Stimulated activated CD4-positive, alpha-beta T cell treated with anti-CD3 and anti-CD28 coated beads, Interleukin-1b, Interleukin-23, amount 100 ng/mL, for 48 hours (primary cell): Measurements from ENCODE around the gene MGAT1.

Experiments
- DNase-seq: peaks from one replicate; pipeline ENCODE4 v3.0.0-alpha.2; 2020

Gene MGAT1

DNA sequence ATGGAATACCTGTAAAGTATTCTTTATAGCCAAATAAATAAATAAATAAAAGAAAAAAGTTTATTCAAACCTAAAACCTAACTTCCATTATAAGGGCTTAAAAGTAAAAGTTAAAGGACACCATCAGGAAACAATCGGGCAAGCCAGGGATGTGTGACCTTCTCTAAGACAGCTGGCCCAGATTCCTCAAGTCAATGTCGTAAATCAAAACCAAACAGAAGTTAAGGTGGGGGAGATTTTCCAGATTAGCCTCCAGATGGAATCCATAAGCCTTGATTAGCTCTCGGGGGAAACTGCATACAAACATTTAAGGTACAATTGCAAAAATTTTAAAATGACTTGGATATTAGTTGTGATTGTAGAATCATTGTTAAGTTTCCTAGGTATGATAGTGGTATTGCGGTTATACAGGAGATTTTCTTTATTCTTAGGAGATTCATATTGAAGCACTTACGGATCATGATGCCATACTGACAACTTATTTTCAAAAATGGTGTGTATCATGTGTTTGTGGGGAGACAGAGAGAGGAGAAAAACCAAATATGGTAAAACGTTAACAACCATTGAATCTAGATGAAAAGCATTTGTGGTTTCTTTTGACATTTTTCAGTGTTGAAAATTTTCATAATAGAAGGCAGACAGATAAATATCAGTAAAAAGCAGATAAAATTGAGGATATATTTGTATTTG is 21.5 kb upstream of the MGAT1 start:
- DNase-seq, result no peak

DNA sequence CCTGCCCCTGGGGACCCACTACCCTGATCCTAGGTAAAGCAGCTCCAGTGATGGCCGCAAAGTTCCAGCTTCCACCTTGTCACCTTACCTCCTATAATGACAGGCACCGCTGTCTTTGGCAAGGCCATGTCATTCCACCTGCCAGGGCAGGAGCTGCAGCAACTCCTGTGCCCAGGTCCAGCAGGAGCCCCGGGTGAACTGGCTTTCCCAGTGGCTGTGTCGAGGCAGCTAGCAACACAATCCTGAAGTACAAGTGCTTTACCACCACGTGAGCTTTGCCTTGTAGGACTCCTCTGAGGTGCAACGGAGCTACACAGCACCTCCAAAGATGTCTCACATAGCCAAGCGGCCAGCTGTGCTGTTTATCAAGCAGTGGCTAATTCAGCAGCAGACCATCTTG is 20.7 kb upstream of the MGAT1 start:
- DNase-seq, result no peak

DNA sequence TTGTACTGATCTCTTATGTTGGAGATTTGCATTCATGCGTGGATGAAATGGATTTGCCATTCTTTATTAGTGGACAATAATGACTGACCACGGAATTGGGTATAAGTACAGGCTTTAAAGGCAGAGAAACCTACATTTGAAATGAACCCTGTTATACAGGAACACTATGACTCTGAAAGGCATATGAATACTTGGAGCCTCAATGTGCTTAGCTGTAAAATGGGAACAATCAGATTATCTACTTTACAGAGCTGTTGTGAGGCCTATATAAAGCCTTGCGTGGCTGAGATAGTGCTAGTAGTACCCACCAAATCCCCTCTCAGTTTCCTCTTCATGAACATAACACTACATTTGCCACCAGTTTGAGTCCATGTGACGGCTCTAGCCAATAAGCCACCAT is 18.9 kb upstream of the MGAT1 start:
- no peak for DNase-seq

DNA sequence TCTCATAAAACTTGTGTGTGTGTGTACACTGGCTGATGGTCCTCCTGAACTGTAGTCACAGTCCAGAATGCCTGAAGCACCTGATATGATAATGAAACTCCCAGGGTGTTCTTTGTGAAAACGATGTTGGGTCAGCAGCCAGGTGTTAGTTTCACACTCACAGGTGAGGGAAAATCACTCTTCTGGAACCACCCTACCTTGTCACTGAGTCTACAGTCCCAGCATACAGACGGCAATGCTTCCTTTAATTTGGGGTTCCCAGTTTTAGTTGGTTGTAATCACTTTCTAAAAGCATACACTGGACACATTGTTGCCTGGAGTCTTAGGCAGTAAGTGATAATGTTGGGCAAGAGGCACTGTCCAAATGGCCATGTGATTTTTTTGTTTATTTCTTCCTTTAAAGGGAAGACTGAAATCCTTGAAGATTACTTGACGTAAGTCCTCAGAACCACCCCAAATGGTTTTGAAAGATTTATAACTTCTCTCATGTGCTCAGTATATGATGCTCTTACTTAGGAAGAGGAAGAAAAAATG is 18.2 kb upstream of the MGAT1 start:
- DNase-seq, result no peak

DNA sequence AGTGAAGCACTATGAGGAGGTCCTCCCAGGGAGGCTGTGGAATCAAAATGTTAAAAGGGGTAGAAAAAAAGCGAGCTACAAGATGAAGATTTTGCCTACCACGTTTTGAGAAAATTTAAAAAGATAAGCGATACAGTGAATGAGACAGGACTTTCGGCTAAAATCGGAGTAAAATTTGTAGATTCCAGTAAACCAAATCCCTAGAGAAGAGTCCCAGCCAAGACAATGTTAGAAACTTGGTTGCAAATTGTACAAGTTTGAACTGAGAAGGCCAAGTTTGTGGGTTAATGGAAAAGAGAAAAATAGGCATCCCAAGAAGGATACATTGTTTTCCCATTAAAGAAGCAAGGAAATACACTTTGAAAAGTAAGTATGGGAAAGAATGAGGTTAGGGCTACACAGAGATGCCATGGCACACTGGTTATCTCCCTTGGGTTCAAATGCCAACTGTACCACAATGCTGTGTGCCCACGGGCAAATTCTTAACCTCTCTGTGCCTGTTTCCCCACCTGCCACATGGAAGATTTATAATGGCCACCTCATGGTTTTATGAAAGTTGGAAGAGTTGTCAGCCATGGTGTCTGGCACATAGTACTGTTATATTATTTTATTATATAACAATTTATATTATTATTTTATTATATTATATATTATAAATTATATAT is 16.2 kb upstream of the MGAT1 start:
- DNase-seq, result no peak

DNA sequence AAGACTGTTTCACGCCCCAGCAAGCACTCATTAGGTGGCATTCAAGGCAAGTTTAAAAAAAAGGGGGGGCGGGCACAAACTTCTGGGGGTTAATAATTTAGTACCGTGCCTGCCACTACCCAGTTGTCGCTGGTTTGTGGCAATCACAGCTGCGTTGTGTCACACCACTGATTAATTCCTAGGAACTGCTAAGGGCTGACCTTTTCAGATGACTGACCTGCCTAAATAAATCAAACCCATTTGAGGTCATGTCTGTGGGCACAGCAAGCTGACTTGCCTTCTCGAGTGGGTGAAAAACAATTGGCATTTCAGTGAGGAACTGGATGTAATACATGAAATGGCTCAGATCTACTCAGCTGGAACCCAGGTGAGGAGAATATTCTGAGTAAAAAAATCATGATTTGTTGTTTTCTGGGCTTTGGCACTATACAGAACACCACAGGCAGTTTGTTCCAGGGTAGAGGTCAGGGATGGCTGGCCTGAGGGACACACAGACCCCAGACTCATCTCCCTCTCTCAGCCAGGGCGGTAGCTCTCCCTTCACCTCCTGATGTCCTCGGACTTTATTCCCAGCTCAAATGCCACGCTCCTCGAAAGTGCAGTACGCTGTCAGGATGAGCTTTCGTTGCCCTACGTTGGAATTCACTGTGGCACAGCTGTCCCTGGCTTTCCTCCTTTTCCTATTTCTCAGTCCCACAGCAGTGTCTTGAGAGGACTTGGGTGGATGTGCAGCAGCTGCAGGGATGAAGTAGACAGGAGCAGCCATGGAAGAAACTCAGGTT is 15.5 kb upstream of the MGAT1 start:
- no peak for DNase-seq

DNA sequence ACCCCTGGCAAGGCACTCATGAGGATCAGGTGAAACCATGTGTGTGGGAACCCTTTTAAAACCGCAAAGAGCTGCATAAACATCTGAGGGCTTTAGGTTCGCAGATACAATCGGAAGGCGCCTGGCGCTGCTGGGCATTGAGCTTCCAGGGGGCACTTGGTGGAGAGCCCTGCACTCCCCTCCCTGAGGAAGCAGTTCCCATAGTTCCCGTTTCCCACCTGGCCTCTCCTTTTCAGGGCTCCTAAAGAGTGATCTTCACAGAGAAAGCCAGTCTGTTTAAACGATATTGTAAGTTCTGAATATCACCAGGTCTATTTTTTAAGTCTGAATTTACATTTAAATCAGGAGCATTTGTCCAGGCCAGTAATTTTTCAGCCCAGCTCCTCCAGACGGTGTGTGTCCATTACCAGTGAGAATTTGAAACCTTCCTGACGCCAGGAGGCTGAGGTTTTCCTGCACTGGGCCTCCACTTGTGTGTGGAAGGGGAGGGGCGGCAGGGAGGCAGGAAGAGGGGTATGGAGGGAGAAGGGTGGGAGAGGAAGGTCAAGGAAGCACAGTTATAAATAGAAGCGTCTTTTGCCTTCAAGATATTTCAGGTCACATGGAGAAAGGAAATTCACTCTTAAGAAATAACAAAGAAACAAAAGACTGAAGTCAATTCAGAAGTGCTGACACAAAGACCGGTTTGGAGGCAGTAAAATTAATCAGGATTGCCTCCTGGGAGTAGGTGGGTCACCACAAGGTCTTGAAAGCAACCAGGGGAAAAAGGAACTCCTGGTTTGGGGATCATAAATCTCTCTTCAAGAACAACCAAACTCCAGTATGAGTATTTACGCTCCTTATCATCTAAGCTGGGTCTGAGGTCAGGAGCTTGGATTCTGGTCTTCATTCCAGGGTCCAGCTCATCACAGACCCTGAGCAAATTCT is 14.3 kb upstream of the MGAT1 start:
- no peak for DNase-seq

DNA sequence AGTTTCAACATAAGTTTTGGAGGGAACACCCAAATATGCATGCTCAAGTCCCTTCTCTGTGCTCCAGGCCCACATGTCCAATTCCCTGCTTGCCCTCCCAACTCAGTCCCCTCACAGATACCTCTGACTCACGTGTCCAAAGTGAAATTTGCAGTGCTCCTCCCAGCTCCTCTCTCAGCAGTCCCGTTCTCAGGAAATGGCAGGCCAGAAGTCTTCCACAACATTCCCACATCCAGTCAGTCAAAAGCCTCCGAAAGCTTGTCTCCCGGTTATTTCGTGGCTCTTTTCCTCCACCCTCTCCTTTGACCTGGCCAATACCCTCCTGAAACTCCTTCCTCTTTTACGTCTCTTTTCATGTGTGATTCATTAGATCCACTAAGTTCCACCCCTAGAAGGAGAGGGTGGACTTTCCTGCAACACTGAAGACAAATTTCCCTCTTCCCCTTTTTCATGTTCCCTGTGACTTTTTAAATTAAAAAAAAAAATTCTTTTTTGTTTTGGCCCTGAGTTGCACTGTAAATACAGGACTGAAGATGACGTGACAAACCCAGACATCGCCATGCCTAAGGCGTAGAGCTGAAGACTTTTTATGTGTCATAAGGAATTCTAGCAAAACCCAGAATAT is 12.8 kb upstream of the MGAT1 start:
- no peak for DNase-seq

DNA sequence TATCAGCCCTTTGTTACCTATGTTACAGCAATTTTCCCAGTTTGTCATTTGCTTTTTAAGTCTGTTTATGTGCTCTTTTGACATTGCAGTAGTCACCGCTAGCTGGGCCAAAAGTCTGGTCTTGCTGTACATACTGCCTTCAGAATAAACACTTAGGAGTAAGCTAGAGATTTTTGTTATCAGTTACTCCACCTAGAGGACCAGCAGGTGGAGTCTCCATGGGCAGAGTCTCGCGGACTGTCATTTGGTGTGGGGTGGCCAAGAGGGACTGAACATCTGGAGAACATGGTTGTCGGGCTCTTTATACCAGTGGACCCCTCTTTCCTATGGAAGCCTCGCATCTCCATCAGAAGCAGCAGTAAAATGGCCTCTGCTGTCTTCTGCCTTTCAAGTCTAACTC is 10.8 kb upstream of the MGAT1 start:
- no peak for DNase-seq

DNA sequence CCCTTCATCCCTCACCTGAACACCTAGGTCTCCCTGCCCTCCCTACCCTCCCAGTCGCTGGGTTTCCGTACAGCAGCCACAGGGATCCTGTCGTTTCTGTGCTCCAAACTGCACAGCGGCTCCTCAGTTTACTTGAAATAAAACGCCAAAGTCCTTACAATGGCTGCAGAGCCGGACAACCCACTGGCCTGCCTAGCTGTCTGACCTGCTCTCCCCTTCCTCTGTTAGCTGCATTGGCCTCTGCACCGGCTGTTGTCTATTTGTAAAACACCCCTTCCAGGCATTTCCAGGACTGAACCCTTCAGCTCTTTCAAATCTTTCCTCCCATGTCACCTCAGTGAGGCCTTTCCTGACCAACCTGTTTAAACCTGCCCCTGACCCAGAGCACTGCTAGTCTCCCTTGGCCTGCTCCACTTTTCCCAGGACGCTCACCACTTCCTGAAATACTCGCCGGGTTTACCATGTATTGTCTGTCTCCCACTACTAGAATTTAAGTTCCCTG is 9.1 kb upstream of the MGAT1 start:
- no peak for DNase-seq

DNA sequence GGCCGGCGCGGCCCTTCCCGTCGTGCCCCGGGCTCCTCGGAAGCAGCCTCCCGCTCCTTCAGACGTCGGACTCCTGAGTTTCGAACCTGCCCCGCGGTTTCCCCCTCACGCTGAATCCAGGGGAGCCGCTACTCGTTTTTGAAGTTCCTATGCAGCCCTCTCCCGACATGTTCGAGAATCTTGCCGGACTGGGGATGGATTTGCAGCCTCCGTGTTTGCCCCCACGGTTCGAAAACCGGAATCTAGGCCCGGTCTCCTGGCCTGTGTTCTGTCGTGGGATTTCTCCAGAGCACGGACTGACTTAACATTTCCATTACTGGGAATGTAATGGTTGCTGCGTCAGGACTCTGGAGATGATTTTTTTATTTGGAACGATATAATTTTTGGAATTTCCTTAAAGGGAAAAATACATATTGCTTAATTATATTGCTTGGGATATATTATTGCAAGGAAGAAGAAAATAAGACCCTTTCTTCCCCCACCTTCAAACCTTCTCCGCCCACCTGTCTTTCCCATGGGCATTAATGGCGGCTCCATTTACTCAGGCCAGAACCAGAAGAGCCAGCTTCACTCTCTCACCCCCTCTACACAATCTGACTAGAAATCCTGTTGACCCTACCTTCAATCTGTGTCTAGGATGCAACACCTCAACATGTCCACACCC is 8.5 kb upstream of the MGAT1 start:
- DNase-seq, result no peak

DNA sequence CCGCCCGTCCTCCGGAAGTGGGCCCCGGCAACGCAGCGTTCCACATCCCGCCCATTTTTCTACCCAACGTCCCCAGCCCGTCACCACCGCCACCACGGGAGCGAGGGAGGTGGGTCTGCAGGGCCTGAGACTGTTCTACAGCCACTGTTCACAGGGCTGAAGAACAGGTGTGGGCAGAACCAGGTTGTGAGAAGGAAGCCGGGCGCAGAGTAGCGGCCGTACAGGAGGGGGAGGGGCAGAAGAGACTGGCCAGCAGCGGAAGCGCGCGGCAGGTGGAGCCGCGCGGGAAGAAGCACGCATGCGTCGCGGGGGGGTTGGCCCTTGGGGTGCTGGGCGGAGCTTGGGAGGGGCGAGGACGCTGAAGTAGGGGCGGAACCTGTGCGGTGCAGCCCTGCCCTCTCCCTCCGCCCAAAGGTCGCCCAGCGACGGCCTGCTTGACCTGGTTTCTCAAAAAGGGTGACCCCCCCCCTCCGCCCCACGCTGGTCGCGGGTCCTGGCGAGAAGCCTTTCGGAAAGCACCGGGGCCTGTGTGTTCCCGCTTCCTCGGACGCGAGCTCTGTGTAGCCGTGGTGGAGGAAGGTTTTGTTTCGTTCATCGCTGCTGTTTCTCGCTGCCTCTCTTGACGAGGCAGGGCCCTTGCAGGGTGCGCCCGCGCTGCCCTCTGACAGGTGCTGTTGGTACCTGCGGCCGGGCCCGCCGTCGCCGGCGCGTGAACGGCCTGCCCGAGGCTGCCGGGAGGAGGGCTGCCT is 7.8 kb upstream of the MGAT1 start:
- DNase-seq, result peak; percentile 93

DNA sequence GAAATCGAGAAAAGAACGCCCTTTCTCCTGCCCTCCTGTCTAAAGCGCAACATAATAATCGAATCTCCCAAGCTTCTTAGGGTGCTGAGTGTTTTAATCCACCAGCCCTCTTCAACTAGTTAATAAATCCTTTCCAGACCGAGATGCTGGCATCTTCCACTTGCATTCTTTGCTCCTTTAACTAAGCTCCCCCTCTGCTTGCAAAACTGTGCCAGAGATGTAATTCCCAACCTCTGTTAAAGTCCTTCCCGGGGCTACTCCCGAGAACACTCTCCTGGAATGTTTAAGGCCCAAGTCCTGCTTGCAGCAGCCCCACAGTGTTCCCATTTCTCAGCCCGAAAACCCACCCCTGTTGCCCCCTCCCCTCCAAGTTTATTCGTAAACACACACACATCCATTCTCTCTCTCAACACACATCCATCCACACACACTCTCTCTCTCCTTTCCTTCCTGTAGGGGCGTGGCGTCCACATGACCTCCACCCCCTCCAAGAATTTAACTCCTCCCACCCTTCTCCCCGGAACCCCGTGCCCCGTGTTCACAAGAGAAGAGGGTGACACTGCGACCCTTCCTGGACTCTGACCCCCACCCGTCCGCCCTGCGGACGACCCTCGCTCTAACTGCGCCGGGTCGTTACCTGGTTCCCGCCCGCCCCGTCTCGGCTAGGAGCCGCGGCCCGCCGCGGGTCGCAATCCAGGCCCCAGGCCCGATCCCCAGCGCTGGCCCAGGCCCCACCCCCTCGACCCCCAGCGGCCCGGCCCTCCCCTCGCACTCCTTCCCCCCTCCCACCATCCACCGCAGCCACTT is 7.0 kb upstream of the MGAT1 start:
- DNase-seq, result peak; percentile 89

DNA sequence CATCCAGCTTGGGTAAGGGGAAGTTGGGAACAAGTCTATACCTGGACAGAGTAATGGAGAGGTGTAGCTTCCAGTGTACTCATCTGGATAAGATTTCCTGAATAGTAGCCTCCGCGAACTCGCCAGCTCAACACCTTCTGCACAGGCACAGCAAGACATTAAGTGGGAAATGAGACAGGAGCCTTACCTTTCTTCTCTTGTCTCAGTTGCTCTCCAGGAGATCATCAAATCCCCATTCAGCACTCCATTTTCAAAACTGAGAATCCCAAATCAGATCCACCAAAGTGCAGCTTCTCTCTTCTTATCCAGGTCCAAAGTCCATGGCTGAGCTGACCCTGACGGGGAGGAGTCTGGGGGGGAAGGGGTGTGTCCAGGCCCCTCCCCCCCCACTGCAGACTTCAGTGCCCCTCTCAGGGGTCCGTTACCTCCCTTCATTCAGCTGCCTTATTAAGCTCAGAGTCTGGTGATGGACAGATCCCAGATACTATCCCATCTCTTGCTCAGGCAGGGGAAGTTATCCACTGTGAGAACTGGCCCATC is 5.9 kb upstream of the MGAT1 start:
- no peak for DNase-seq

DNA sequence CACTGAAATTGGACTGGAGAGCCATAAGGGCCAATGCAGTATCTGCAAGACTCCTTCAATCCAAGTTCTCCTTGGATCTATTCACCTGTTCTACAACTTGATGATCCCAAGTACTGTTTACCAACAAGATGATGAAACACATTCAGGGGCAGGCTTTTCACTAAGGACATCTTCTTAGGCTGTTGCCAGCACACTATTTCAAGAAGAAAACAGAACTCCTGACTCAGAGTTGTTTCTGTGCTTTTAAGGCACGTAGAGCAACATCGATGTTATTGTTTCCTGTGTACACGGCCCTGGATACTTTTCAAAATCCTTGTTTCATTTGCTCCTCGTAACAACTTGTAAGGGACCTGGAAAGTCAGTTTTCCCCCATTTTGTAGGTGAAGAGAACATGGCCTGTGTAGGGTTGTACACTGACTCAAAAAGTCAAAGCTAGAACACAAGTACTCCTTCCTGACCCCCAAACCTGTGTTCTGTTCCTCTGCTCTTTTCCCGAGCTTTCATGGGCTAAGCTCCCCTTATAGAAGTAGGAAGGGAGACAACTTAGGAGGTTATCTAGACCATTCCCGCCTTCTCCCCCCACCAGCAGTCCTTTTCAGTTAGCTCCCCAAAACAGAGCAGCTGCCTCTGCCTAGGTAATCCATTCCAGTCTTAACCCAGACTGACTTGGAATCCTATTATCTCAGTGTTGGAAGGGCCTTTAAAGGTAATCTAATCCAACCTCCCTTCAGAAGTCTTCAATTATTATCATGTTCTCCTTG is 5.2 kb upstream of the MGAT1 start:
- DNase-seq, result no peak

DNA sequence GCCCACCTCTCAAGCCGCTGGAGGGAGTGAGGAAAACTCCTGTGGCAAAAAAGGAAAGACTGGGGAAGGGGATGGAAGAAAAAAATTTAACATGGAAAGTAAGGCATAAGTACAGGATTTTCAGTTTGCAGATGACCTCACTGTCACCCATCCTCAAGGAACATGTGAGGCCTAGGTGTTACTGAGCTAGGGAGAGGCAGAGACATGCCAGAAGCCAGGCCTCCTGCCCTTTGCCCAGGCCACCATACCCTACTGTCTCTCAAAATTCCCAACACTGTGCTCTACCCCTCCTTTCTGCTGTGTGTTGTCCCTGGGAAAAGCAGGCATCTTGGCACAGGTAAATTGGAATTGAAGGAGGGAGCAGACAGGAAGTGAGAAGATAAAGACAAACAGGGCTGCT is 4.4 kb upstream of the MGAT1 start:
- DNase-seq, result no peak

DNA sequence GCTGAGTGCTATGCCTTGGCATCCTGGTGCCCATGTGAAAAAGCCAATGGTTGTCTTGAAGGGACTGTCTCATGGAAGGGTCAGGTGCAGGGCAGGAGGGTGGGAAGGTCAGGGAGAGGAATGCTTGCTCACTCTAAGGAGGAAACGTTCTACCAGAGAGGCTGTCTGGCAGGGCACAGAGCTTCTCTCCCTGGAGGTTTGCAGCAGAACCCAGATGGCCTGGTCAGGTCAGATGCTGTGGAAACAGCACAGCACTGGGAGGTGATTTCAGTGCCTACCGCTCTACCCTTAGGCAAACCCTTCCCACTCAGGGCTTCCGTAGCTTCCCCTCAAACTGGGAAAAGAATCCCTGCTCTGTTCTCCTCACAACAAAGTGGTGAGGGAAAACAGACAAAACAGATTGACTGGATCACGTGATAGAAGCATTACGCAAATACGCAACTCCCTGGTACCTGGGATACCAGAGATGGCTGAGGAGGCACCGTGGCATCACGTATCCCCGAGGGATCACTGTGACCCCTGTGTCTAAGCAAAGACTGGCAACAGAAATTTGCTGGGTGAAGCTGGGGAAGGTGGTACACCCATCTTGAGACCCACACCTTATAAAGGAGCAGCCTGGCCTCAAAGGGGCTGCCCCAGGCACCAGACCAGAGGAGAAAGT is 3.9 kb upstream of the MGAT1 start:
- no peak for DNase-seq

DNA sequence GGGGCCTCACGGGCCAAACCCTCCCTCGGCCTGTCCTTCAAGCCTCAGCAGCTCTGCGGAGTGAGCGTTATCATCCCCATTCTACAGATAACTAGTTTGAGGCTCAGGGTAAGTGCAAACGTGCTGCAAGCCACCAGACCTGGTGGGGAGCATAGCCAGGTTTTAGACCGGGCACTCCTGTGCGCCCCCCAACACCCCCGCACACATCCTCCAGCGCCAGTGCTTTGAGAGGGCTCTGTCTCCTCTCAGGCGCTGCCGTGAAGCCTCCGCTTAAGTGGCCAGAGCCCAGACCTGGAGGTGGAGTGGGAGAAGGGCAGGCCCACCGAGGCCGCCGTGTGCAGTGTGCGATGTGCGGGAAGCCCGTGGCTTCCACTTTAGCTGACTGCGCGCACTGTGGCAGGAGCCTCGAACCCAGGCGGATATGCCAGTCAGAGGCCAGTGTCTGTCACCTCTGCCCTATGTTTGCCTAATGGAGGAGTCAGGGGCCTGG is 1.6 kb upstream of the MGAT1 start:
- DNase-seq, result peak; percentile 35
